NCI-H524 treated with DMSO at 0.1 percent for 48 hours (cell line): Measurements from ENCODE around the gene F7.
"Not testable (repeated sequence)": the region's sequence is repeated elsewhere in the genome, so short reads cannot be mapped to it uniquely, and the experiment has no call there.

Source experiments
- DNase-seq: peaks from one replicate; lab custom pipeline; 2025; lab: John Stamatoyannopoulos, UW

The F7 gene

GRCh38 chr13:113102302-113102701 lies 3.3 kb upstream of the F7 start:
- DNase-seq = not testable (repeated sequence)

DNA sequence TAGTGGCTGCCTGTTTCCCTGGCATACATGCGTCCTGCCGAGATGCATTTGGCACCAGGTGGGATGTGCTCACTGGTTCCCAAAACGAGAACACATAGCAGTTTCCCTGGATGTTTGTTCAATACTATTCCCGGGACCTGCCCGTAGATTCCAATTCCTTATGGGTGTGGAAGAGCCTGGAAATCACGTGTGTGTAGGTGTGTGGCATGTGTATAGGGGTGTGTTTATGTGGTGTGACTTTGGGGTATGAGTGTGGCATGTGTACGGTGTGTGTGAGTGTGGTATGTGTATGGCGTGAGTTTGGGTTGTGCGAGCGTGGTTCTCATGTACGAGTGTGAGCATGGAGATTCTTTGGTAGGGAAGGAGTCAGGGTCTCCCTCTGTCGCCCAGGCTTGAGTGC lies 2.9 kb upstream of the F7 start:
- DNase-seq = no peak

DNA sequence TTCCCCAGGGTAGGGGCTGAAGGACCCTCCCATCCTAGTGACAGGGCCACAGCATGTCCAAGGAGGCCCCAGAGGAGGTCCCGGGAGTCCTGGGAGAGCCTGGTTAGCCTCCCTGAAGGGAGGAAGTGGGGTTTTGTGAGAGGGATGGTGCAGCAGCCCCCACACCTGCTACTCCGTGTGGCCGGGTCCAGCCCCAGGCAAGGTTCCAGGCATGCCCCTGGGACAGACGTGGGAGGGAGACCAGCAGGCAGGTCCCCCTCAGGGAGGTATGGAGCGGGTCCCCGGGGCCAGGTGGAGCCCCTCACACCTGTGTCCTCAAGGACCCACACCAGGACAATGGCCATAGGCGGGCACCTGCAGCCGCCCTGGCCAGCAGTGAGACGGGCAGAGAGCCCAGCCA lies 1.9 kb upstream of the F7 start:
- no peak for DNase-seq

DNA sequence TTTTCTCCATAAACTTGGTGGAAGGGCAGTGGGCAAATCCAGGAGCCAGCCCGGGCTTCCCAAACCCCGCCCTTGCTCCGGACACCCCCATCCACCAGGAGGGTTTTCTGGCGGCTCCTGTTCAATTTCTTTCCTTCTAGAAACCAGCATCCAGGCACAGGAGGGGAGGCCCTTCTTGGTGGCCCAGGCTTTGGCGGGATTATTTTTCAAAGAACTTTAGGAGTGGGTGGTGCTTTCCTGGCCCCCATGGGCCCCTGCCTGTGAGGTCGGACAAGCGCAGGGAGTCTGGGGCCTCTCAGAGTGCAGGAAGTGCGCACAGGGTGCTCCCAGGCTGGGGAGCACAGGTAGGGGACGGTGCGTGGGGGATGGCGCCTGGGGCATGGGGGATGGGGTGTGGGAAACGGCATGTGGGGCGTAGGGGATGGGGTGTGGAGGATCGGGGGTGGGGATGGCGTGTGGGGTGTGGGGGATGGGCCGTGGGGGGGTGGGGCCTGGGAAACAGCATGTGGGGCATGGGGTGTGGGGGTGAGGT lies 396 bp downstream of the F7 start:
- DNase-seq = no peak

DNA sequence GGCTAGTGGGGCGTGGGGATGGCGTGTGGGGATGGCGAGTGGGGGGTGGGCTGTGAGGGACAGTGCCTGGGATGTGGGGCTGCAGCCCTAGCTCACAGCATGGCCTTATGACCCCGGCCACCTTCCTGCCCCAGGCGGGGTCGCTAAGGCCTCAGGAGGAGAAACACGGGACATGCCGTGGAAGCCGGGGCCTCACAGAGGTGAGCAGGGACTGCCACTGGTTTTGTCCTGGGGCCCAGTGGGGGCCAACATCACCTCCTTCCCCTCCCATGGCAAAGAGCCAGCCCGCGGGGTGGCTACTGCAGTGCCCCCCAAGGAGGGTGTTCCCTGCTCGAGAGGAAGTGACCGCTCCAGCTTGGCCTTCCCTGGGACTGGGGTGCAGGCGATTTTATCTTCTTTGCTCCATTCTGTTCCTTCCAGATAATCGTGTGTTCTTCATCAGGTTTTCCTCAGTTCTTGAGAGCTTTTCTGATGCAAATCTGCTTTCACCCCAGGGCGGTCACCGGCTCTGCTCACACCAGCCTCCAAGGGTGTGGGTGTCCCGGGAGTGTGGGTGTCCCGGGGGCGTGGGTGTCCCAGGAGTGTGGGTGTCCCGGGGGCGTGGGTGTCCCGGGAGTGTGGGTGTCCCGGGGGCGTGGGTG lies 1.2 kb downstream of the F7 start:
- no peak for DNase-seq

GRCh38 chr13:113108521-113108920 lies 2.9 kb downstream of the F7 start:
- not testable (repeated sequence) for DNase-seq

- DNase-seq = no peak
Observed at GRCh38 chr13:113109151-113110047, 3.8 kb downstream of the F7 start.

DNA sequence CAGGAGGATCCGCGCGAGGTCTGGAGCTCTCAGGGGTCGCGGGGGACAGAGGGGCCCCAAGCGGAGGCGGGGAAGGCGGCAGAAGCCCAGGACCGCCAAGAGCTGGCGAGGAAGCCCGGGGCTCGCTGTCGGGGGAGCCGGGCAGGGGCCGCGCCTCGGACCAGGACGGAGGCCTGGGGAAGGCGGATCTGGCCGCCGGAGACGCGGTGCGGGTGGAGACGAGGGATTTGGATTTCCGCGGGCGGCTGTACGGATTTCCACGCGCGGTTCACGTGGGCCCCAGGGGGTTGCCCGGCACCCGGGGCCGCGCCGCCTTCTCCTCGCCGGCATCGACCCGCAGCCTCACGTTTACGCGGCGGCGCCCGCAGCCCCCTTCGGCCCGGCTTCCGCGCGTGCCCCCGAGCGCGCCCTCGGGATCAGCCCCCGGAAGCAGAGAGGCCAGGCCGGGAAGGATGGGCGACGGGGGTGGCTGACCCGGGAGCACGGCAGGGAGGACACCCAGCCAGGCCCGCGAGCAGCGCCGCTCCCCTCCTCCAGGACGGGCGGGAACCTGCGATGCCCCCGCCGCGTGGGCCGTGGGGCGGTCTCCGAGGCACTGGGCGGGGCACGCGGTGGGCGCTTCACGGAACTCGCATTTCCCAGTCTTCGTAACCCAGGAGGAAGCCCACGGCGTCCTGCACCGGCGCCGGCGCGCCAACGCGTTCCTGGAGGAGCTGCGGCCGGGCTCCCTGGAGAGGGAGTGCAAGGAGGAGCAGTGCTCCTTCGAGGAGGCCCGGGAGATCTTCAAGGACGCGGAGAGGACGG lies 4.7 kb downstream of the F7 start:
- DNase-seq = no peak

- DNase-seq = no peak
Observed at GRCh38 chr13:113110852-113111315, 5.3 kb downstream of the F7 start.

- DNase-seq = not testable (repeated sequence)
Observed at GRCh38 chr13:113111821-113112220, 6.2 kb downstream of the F7 start.

GRCh38 chr13:113112475-113112874 lies 6.9 kb downstream of the F7 start:
- DNase-seq = not testable (repeated sequence)

- DNase-seq = no peak
Observed at GRCh38 chr13:113112893-113113845, 7.6 kb downstream of the F7 start.

DNA sequence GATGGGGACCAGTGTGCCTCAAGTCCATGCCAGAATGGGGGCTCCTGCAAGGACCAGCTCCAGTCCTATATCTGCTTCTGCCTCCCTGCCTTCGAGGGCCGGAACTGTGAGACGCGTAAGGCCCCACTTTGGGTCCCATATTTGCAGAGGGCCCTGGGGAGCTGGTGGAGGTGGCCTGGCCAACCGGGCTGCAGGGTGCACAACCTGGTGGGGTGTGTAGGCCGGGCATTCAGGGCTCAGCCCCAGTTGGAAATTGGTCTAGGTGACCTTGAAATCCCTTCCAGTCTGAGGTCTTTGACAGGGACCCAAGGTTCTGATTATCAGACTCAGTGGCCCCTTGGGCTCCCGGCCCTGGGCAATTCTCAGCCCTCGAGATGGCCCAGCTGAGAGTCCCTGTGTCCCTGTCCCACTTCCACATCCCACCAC lies 8.3 kb downstream of the F7 start:
- no peak for DNase-seq

- DNase-seq = no peak
Observed at GRCh38 chr13:113114511-113115362, 9.1 kb downstream of the F7 start.

GRCh38 chr13:113115363-113116205 lies 10.0 kb downstream of the F7 start:
- no peak for DNase-seq

DNA sequence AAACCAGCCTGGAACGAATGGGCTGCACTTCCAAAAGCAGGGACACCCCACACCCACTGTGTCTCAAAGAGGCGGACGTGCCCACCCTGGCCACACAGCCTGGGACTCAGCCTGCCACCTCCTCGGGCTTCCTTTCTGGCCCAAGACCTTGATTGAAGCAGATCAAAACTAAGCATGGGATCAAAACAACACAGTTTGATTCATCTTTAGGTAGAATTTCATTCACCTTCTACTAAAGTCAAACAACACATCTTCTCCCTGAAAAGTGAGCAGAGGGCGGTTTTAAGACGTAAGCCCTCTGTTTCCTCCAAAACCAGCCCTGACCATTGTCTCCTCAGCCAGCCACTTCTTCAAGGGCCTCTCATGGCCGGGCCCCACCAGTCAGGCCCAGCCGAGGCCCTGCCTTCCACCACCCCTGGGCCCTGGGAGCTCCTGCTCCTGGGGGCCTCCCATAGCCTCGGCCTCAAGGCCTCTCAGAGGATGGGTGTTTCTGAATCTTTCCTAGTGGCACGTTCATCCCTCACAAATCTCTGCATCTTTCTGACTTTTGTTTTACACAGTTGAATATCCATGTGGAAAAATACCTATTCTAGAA lies 10.7 kb downstream of the F7 start:
- DNase-seq = no peak

DNA sequence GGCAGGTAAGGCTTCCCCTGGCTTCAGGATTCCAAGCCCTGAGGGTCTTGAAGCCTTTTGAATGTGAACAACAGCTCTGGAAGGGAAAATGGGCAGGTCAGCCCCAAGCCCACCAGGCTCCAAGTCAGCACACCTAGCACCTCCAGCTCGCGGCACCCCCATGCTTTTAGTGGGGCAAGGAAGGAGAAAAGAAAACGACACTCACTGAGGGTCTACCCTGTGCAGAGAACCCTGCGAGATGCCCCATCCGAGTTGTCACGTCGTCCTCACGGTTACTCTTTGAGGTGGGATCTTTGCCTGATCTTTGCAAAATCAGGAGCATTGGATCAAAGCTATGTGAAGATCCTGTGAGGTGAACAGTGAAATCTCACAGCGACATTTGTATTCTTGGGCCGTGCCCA lies 11.3 kb downstream of the F7 start:
- no peak for DNase-seq

DNA sequence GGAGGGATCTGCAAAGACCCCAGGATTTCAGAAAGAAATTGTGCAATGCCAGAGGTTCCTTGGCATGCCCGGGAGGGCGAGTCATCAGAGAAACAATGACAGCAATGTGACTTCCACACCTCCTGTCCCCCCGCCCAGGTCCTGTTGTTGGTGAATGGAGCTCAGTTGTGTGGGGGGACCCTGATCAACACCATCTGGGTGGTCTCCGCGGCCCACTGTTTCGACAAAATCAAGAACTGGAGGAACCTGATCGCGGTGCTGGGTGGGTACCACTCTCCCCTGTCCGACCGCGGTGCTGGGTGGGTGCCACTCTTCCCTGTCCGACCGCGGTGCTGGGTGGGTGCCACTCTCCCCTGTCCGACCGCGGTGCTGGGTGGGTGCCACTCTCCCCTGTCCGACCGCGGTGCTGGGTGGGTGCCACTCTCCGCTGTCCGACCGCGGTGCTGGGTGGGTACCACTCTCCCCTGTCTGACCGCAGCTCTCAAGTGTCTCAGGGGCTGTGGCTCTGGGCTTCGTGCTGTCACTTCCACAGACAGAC lies 11.8 kb downstream of the F7 start:
- no peak for DNase-seq

GRCh38 chr13:113117911-113118260 lies 12.3 kb downstream of the F7 start:
- DNase-seq = no peak
